GM18907 (cell line): ENCODE measurements around the gene SMG1.
"Not testable (repeated sequence)": the region's sequence is repeated elsewhere in the genome, so short reads cannot be mapped to it uniquely, and the experiment has no call there.

Experiments used
- ATAC-seq: cut with Tn5 transposase; IDR thresholded peaks from one replicate; pipeline ENCODE4 v1.9.1; 2021; ENCODE audit warnings: mild to moderate bottlenecking, moderate library complexity; ENCODE audit not compliant: unreplicated experiment

The SMG1 gene

GRCh38 chr16:18925986-18926865 lies at the start of gene SMG1:
Gene SMG1 (minus strand): TSS chr16:18926408. CDS start chr16:18926041, 367 bp downstream.
- peak; percentile 93 for ATAC-seq

- ATAC-seq: no peak
Observed at GRCh38 chr16:18975109-18975508, 48.9 kb upstream of the SMG1 start.

GRCh38 chr16:18969855-18970240 lies 43.6 kb upstream of the SMG1 start:
- no peak for ATAC-seq

- ATAC-seq: no peak
Observed at GRCh38 chr16:18969050-18969854, 43.0 kb upstream of the SMG1 start.

GRCh38 chr16:18966791-18967190 lies 40.6 kb upstream of the SMG1 start:
- no peak for ATAC-seq

GRCh38 chr16:18965555-18965954 lies 39.3 kb upstream of the SMG1 start:
- ATAC-seq: no peak

GRCh38 chr16:18959031-18959505 lies 32.9 kb upstream of the SMG1 start:
- ATAC-seq: no peak

GRCh38 chr16:18958621-18959029 lies 32.4 kb upstream of the SMG1 start:
- ATAC-seq: no peak

- ATAC-seq: not testable (repeated sequence)
Observed at GRCh38 chr16:18956658-18957241, 30.5 kb upstream of the SMG1 start.

GRCh38 chr16:18955874-18956580 lies 29.8 kb upstream of the SMG1 start:
- ATAC-seq: not testable (repeated sequence)

GRCh38 chr16:18953547-18953946 lies 27.3 kb upstream of the SMG1 start:
- no peak for ATAC-seq

- ATAC-seq: no peak
Observed at GRCh38 chr16:18950469-18951185, 24.4 kb upstream of the SMG1 start.

GRCh38 chr16:18948372-18949020 lies 22.3 kb upstream of the SMG1 start:
- no peak for ATAC-seq

GRCh38 chr16:18945233-18945632 lies 19.0 kb upstream of the SMG1 start:
- ATAC-seq: no peak

- no peak for ATAC-seq
Observed at GRCh38 chr16:18943414-18943813, 17.2 kb upstream of the SMG1 start.

GRCh38 chr16:18942061-18942460 lies 15.9 kb upstream of the SMG1 start:
- ATAC-seq: no peak

GRCh38 chr16:18941471-18941870 lies 15.3 kb upstream of the SMG1 start:
- no peak for ATAC-seq

- no peak for ATAC-seq
Observed at GRCh38 chr16:18938986-18939385, 12.8 kb upstream of the SMG1 start.

- ATAC-seq: no peak
Observed at GRCh38 chr16:18937390-18937789, 11.2 kb upstream of the SMG1 start.
